ENCODE data around the gene FOXN1. TPM values are rescaled to one million over a fixed set of nuclear protein-coding genes. Genes with fewer than 3 reads are reported as not detected.

The FOXN1 gene
- total RNA-seq, 1 experiment from 2014 or later, result not detected

GRCh38 chr17:28553000-28553505 is 46.9 kb downstream of the FOXN1 start:
- TF ChIP-seq, protein P1, sequence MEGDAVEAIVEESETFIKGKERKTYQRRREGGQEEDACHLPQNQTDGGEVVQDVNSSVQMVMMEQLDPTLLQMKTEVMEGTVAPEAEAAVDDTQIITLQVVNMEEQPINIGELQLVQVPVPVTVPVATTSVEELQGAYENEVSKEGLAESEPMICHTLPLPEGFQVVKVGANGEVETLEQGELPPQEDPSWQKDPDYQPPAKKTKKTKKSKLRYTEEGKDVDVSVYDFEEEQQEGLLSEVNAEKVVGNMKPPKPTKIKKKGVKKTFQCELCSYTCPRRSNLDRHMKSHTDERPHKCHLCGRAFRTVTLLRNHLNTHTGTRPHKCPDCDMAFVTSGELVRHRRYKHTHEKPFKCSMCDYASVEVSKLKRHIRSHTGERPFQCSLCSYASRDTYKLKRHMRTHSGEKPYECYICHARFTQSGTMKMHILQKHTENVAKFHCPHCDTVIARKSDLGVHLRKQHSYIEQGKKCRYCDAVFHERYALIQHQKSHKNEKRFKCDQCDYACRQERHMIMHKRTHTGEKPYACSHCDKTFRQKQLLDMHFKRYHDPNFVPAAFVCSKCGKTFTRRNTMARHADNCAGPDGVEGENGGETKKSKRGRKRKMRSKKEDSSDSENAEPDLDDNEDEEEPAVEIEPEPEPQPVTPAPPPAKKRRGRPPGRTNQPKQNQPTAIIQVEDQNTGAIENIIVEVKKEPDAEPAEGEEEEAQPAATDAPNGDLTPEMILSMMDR (IDR thresholded peaks at IDR 0.05; ENCODE audit: unreplicated experiment), result no peak
- intact Hi-C loops (cut with micrococcal nuclease; ENCODE audit: unreplicated experiment), result no loop called here
- Mint-ChIP-seq H3K27ac (ENCODE audit: unreplicated experiment) (no peak overlapping the region), H3K4me1 (ENCODE audit: low read depth, unreplicated experiment) (peaks cover 12% of the 10 kb centered on the region), H3K36me3 (ENCODE audit: insufficient read depth, unreplicated experiment) (peaks cover 15% of the 10 kb centered on the region), H3K9me3 (ENCODE audit: low read depth, unreplicated experiment) (no peaks in the 10 kb centered on the region), H3K4me3 (ENCODE audit: low read depth, unreplicated experiment) (peak overlapping the region; percentile 80), H3K27me3 (ENCODE audit: unreplicated experiment) (no peaks in the 10 kb centered on the region)
- no TSS peak for BruUV-seq (replicated peaks)
- no peak for DNase-seq
- CTCF ChIA-PET, result interaction anchor here (0.7 kb wide), 1 partner anchor 25 kb away, joined by 3 read pairs; no protein-coding TSS in a partner anchor

DNA sequence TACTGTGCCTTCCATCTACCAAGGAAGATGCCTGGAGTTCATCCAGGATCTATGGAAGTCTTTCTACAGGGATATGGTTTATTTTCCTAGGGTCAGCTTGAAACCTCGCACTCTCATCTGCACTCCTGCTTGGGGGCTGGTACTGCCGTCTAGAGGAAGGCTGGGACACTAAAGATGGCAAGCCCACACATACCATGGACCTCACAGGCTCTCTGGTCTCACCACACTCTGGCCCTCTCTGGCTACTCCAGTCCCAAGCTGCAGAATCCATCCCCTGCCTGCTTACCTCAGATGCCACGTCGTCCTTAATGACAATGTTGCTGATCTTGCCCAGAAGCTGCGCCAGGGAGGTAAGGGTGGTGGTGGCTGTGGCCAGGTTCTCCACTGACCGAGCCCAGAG is 48.4 kb downstream of the FOXN1 start:
- TF ChIP-seq, protein P1 (IDR thresholded peaks at IDR 0.05; ENCODE audit: unreplicated experiment), result no peak
- BruUV-seq (replicated peaks), result no TSS peak
- H3K27ac Mint-ChIP-seq (ENCODE audit: unreplicated experiment), result no peak overlapping the region
- CTCF ChIA-PET, result interaction anchor here (0.6 to 1.6 kb wide), 2 partner anchors 19 to 54 kb away, joined by 3 to 8 read pairs; no protein-coding TSS in a partner anchor
- no peaks in the 10 kb centered on the region for H3K9me3 Mint-ChIP-seq (ENCODE audit: low read depth, unreplicated experiment)
- peaks cover 15% of the 10 kb centered on the region for H3K36me3 Mint-ChIP-seq (ENCODE audit: insufficient read depth, unreplicated experiment)
- H3K4me1 Mint-ChIP-seq (ENCODE audit: low read depth, unreplicated experiment), result peaks cover 12% of the 10 kb centered on the region
- no peak for DNase-seq
- intact Hi-C loops (cut with micrococcal nuclease; ENCODE audit: unreplicated experiment), result no loop called here
- no peaks in the 10 kb centered on the region for H3K27me3 Mint-ChIP-seq (ENCODE audit: unreplicated experiment)
- no peak overlapping the region for H3K4me3 Mint-ChIP-seq (ENCODE audit: low read depth, unreplicated experiment)

- DNase-seq, result no peak
- TF ChIP-seq, protein P1 (IDR thresholded peaks at IDR 0.05; ENCODE audit: unreplicated experiment), result no peak
- BruUV-seq (replicated peaks), result no TSS peak
- Mint-ChIP-seq H3K9me3 (ENCODE audit: low read depth, unreplicated experiment) (no peaks in the 10 kb centered on the region), H3K27ac (ENCODE audit: unreplicated experiment) (no peak overlapping the region), H3K36me3 (ENCODE audit: insufficient read depth, unreplicated experiment) (peaks cover 15% of the 10 kb centered on the region), H3K4me3 (ENCODE audit: low read depth, unreplicated experiment) (no peak overlapping the region), H3K27me3 (ENCODE audit: unreplicated experiment) (no peaks in the 10 kb centered on the region), H3K4me1 (ENCODE audit: low read depth, unreplicated experiment) (peaks cover 12% of the 10 kb centered on the region)
- intact Hi-C loops (cut with micrococcal nuclease; ENCODE audit: unreplicated experiment), result no loop called here
- CTCF ChIA-PET, result interaction anchor here (1.6 kb wide), 1 partner anchor 20 kb away, joined by 3 read pairs; no protein-coding TSS in a partner anchor
Measured at GRCh38 chr17:28555022-28555421, 48.9 kb downstream of the FOXN1 start.

DNA sequence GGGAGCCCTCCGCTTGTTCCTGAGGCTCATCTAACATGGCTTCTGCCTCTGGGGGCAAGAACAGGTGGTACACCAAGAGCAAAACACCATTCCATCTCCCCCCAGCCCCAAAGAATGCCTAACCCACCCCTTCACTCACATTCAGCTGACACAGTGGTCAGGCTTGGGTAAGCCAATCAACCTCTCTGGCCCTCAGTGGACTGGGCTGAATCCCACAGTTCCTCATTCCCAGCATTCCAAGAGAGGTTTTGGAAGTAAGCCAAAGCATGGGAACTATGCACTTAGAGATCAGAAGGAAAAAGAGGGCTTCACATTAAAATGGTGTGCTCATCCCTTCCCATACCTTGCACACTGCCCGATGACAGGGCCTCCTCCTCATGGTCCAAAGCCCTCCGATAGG is 57.3 kb downstream of the FOXN1 start:
- Mint-ChIP-seq H3K4me1 (ENCODE audit: low read depth, unreplicated experiment) (peaks cover 19% of the 10 kb centered on the region), H3K27me3 (ENCODE audit: unreplicated experiment) (no peaks in the 10 kb centered on the region), H3K9me3 (ENCODE audit: low read depth, unreplicated experiment) (no peaks in the 10 kb centered on the region), H3K36me3 (ENCODE audit: insufficient read depth, unreplicated experiment) (peaks cover 11% of the 10 kb centered on the region), H3K27ac (ENCODE audit: unreplicated experiment) (no peak overlapping the region), H3K4me3 (ENCODE audit: low read depth, unreplicated experiment) (no peak overlapping the region)
- BruUV-seq (replicated peaks), result no TSS peak
- TF ChIP-seq, protein P1 (IDR thresholded peaks at IDR 0.05; ENCODE audit: unreplicated experiment), result no peak
- intact Hi-C loops (cut with micrococcal nuclease; ENCODE audit: unreplicated experiment), result no loop called here
- CTCF ChIA-PET, result no interaction called here
- DNase-seq, result peak; percentile 21
